DLD1 (cell line): Measurements from ENCODE around the gene DTNBP1.

Source experiments
- in situ Hi-C: cut with HindIII; loops from 2 replicates; pipeline ENCODE4 v1.10.0; 2017; ENCODE audit warnings: low sequenced_read_pairs

DTNBP1 gene

DNA sequence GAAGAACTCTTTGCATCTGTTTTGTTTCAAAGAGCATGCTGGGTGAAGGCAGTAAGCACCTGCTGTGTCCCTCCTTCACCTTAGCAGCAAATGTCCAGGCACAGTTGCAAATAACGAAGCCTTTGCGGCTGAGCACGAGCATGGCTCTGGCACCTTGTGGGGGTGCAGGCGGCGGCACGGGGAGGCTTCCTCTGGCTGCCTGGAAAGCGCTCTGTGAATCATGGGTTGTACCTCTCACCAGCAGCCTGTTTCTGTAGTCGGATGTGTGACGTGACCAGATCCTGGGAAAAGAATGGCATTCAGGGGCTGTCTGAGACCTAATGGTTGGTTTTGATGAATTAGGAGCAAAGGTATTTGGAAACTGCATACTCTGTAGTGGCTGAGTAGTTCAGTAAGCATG is 144.8 kb downstream of the DTNBP1 start:
- in situ Hi-C loops = no loop called here

DNA sequence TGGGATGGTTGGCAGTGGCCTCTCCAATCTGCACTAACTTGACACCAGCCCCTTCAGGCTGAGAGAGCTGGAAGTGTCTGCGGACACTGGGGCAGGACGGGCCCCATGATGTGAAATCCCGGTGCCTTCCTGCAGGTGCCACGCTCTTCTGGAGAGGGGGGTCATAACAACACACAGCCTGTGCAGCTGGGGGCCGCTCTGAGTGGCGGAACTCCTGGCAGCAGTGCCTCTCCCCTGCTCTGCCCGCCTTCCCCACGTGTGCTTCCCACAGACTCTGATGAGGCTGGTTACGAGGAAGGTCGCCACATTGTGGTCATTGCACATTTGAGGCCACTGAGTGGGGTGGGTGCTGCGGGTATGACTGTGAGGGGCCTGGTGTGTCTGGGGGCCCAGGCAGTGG is 145.2 kb downstream of the DTNBP1 start:
- in situ Hi-C loops = no loop called here

DNA sequence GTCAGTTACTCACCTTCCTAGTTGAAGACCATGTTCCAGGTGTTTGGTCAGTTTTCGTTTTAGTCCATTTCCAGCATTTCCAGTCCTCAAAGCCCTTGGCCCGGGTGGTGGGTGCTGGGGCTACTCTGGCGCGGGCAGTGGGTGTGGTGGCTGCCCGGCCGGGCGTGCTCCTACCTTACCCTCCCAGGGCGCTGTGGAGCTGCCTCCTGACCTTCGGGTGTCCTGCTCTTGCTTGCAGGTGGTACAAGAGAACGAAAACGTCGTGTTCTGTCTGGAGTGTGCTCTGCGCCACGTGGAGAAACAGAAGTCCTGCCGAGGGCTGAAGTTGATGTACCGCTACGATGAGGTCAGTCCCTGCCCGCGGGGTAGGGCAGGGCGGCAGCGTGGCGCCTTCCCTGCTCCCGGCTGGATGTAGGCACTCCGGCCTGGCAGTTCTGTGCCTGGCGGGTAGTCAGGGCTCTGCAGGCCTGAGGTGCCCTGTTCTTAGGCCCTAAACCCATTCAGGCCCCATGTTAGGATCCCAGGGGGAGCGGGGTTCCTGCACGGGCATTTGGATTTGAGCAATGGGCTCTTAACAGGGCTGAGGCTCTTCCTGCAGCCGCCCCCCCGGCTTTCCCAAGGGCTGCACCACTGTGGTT is 145.8 kb downstream of the DTNBP1 start:
- in situ Hi-C loops = no loop called here

GRCh38 chr6:15516378-15516777 is 146.4 kb downstream of the DTNBP1 start:
- in situ Hi-C loops = no loop called here

- in situ Hi-C loops = no loop called here
Observed at GRCh38 chr6:15515660-15516375, 147.0 kb downstream of the DTNBP1 start.

DNA sequence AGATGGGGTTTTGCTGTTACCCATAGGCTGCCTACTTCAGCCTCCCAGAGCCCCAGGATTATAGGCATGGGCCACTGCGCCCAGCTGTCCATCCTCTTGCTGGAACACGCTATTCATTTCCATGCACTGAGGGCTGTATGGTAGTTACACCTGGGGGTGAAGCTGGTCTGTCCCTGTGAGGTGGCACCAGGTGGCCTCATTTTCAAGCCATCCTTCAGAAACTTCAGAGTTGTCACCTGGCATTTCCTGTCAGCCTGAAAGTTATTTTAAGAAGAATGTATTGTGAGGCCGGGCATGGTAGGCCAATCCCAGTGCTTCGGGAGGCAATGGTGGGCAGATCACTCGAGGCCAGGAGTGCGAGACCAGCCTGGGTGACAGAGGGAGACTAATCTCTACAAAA is 147.6 kb downstream of the DTNBP1 start:
- in situ Hi-C loops = no loop called here

- in situ Hi-C loops = no loop called here
Observed at GRCh38 chr6:15513801-15514711, 148.8 kb downstream of the DTNBP1 start.

GRCh38 chr6:15513131-15513771 is 149.6 kb downstream of the DTNBP1 start:
- in situ Hi-C loops = no loop called here

- in situ Hi-C loops = no loop called here
Observed at GRCh38 chr6:15512721-15513120, 150.1 kb downstream of the DTNBP1 start.

GRCh38 chr6:15512126-15512525 is 150.7 kb downstream of the DTNBP1 start:
- in situ Hi-C loops = no loop called here

GRCh38 chr6:15511248-15512125 is 151.3 kb downstream of the DTNBP1 start:
- in situ Hi-C loops = no loop called here

GRCh38 chr6:15510536-15511247 is 152.1 kb downstream of the DTNBP1 start:
- in situ Hi-C loops = no loop called here

DNA sequence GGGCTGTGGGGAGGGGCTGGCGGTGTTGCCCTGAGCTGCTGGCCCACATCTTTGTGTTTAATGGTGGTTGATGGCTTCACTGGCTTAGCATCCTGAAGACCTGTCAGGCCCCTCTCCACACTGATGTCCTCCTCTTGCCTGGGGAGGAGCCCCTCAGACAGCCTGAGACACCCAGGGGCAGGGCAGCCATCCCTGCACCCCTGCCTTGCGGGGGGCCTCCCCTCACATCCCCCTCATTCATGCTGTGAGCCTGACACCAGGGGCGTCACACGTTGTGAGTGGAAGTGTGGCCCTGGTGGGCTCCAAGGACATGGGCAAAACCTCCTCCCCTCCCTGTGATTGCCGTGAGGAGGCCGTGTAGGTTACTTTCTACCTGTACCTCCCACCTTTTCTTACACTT is 152.7 kb downstream of the DTNBP1 start:
- in situ Hi-C loops = no loop called here

DNA sequence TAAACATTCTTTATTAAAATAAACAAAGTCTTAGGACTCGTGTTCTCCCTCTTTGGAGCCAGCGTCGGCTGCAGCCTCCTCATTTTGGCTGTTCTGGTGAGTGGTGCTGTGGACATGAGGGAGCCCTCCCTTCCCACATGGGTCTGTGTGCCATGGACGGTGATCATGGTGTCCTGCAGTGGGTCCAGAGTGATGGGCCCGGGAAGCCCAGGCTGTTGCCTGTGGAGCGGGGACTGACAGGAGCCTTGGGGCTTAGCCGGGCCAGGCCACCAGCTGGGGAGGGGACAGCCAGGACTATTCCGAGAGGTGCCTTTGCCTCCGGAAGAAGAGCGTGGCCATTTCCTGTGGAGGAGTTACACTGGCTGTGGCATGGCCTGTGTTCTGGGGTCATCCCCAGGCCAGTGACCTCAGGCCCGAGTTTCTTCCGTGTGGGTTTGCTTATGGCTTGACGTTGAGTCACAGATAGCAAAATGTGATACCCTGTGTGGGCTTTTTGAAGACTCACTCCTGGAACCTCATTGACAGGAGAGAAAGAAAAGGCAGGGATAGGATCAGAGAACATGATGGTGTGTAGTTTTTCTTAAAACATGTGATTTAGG is 153.4 kb downstream of the DTNBP1 start:
- in situ Hi-C loops = no loop called here

DNA sequence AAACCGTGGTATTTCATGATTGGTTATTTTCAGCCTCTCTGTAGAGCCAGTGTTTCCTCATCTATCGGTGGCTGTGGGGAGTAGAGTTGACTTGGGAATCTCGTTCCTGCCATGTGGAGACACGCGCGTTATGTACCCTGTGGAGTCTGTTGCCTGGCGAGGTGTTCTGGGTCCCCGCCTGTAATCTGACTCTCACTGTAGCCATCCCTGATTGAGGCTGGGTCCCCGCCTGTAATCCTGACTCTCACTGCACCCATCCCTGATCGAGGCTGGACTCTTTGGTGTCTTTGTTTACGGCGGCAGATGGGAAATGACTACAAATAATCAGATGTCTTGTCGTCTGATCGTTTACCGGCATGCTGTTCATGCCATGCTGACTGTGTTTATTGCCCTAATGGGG is 153.9 kb downstream of the DTNBP1 start:
- in situ Hi-C loops = no loop called here

DNA sequence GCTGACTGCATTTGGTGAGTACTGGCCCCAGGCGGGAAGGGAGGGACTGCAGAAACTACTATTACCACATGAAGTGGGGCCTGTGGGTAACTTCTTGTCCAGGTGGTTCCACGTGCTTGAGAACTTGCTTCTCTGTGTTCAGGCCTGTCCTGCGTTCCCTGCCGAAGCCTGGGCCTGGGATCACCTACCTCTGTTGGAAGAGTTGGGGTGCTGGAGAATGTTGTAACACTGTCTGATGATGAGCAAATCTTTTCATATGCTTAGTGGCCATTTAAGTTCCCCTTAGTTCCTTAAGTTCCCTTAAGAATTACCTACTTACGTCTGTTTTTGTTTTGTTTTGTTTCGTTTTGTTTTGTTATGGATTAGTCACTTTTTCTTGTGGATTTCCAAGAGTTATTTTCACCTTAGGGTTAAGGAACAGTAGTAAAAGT is 154.4 kb downstream of the DTNBP1 start:
- in situ Hi-C loops = no loop called here

- in situ Hi-C loops = no loop called here
Observed at GRCh38 chr6:15507746-15508145, 155.1 kb downstream of the DTNBP1 start.

- in situ Hi-C loops = no loop called here
Observed at GRCh38 chr6:15507221-15507620, 155.6 kb downstream of the DTNBP1 start.

DNA sequence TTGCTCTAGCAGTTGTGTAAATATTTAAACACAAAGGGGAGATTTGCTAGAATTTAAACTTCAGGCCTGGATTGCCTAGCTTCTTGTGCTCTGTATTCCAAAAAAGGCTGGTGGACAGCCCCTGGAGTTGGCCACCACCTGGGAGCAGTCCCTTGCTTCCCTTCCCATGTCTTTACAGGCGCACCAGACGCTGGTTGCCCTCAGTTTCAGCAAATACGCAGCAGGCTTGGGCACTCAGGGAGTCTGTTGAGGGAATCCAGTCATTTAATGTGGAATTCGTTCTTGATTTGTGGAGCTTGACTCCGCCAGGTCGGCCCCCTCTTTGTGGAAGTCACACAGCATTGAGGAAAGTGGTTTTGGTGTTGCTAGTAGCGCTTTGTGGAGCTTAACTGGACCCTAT is 156.8 kb downstream of the DTNBP1 start:
- in situ Hi-C loops = no loop called here
